ENCODE measurements around the gene FAM20A.
"Not testable (repeated sequence)": the region's sequence is repeated elsewhere in the genome, so short reads cannot be mapped to it uniquely, and the experiment has no call there.

The FAM20A gene

DNA sequence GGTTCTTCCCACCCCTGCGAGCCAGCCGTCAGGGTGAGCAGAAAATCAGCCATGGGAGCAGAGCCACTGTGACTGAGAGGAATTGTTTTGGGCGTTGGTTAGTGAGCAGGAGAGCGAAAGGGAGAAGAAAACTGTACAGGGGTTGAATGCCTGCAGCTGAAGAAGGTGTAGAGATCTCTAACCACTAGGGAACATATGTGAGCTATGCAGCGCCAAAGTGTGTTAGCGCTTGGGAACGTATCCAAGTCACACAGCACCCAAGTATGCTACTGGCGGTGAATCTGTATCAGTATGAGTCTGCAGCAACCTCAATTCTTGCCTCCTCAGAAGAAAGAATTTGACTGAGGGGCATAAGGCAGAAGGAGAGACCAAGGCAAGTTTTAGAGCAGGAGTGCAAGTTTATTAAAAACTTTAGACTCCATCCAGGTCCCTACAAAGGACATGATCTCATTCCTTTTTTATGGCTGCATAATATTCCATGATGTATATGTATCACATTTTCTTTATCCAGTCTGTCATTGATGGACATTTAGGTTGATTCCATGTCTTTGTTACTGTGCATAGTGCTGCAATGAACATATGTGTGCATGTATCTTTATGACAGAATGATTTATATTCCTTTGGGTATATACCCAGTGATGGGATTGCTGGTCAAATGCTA, 108.6 kb downstream of the FAM20A start:
- DNase-seq (ENCODE audit: low read depth), result not testable (repeated sequence)

DNA sequence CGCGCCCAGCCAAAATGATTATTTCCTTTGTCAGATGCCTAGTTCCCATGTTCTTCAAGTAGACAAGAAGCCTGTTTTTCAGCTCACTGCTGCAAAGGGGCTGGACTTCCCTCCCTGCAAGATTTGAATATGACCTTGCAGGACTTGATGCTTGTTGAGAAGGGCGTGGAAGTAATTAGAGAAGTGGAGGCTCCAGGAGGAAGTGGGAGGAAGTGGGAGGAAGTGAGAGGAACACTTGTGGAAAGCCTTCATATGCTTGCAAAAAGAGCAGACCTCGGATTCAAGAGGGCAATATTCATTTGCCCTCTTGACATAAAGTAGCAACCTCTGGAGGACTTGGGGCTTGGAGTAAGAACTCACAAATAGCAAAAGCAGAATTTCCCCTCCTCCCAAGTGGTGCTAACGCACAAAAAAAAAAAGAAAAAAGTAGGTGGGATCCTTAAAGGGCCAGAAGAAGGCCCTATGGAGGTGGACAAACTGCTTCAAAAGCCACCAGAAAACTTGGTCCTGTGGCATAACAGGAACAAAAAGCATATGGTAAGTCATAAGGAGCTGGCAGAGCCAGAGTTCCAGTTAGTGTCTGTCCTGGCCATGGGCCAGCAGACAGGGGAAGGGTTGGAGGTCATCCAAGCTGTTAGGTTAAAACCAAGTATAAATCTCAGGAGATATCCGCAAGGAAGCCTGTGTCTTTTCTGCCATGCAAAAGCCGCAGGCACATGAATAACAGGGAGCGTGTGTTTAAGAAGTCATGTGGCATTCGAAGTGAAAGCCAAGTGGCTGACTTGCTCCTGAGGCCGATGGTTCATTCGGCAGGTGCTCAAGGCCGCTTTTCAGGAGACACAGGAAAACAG, 109.6 kb downstream of the FAM20A start:
- DNase-seq (ENCODE audit: low read depth), result no peak

DNA sequence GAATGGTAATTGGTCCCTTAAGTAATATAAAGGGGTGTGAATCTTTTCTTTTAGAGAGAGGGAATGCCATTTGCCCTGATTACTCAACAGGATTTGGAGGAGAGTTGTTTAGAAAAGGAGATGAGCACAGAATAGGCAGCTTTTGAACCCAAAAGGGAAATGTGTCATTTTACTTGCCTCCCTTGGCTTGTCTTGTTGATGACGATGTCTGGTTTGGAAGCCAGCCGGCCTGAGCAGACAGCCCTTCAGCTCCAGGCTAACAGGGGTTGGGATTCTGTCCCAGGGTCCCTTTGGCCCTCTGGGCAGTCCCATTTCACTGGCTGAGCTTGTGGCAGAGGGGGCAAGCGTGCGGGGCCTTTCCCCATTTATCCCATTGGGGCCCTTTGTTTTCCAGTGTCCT, 111.2 kb downstream of the FAM20A start:
- no peak for DNase-seq (ENCODE audit: low read depth)

All from ELR (cell line).